Endothelial cell of umbilical vein (primary cell): ENCODE measurements around the gene CTDP1. TPM values are rescaled to one million over a fixed set of nuclear protein-coding genes. Genes with fewer than 3 reads are reported as not detected.
"Not testable (repeated sequence)": the region's sequence is repeated elsewhere in the genome, so short reads cannot be mapped to it uniquely, and the experiment has no call there.

Experiments used
- BruUV-seq: library from RNA; stranded (reverse); fragments of 400-500 nt; replicated peaks from 2 replicates; lab custom pipeline; 2021; lab: Mats Ljungman, UMichigan
- CTCF ChIA-PET: fragments of 300-600, 350-600 bp; sonication (Branson Sonifier 250); formaldehyde crosslinking; loops from one replicate; lab custom pipeline; 2021; ENCODE audit warnings: antibody characterized with exemption, inconsistent platforms; lab: Charles Lee
- POLR2A ChIA-PET: fragments of 300-600, 350-600 bp; sonication (Branson Sonifier 250); formaldehyde crosslinking; loops from one replicate; lab custom pipeline; 2021; ENCODE audit warnings: antibody characterized with exemption, inconsistent platforms; lab: Charles Lee
- DNase-seq: peaks from one replicate; pipeline ENCODE4 v3.0.0-alpha.2; 2011; ENCODE audit warnings: low read depth, low spot score
- FAIRE-seq: peaks from 2 replicates; lab custom pipeline; 2011; peaks lifted over from hg19 to GRCh38; lab: Jason Lieb, UNC
- H2AFZ ChIP-seq: 2 replicates; pipeline ENCODE4 v1.6.0; 2012; ENCODE audit warnings: low read depth, low read length, control low read depth, inconsistent platforms
- H3K27ac ChIP-seq: 2 replicates; pipeline ENCODE4 v1.5.1; 2011; ENCODE audit warnings: low read depth, mild to moderate bottlenecking, control low read depth, low read length, moderate library complexity; ENCODE audit not compliant: insufficient read depth
- H3K27me3 ChIP-seq, 2 experiments: 2 replicates each; pipeline versions ENCODE4 v1.6.0 to v1.6.1; 2011; ENCODE audit warnings: low read length in 2 of 2, mixed read lengths in 1 of 2; ENCODE audit not compliant: control insufficient read depth in 2 of 2, insufficient read depth in 2 of 2
- H3K36me3 ChIP-seq, 2 experiments: 2 replicates in 1 of 2; 3 replicates in 1 of 2; pipeline ENCODE4 v1.5.1; 2011; ENCODE audit warnings: low read length in 2 of 2, mild to moderate bottlenecking in 1 of 2, moderate library complexity in 1 of 2; ENCODE audit not compliant: control insufficient read depth in 2 of 2, insufficient read depth in 2 of 2; ENCODE audit errors: extremely low read depth in 1 of 2
- H3K4me1 ChIP-seq: 3 replicates; pipeline ENCODE4 v1.5.1; 2011; ENCODE audit warnings: mild to moderate bottlenecking, low read length; ENCODE audit not compliant: control insufficient read depth, insufficient read depth; ENCODE audit errors: extremely low read depth
- H3K4me2 ChIP-seq: 2 replicates; pipeline ENCODE4 v1.6.1; 2011; ENCODE audit warnings: low read length, control low read depth, mixed read lengths; ENCODE audit not compliant: insufficient read depth
- H3K4me3 ChIP-seq, 3 experiments: fragments of 200-600 bp in 1 of 3; sonication (generic), shearing (Covaris generic) in 1 of 3; replicated peaks in 1 of 3; 2 replicates each; pipeline ENCODE4 v1.5.1; 2011 to 2016; ENCODE audit warnings: control low read depth in 3 of 3, low read length in 3 of 3, mild to moderate bottlenecking in 2 of 3, inconsistent platforms in 1 of 3, low read depth in 1 of 3, moderate library complexity in 1 of 3; ENCODE audit not compliant: insufficient read depth in 1 of 3
- H3K79me2 ChIP-seq: 2 replicates; pipeline ENCODE4 v1.6.0; 2012; ENCODE audit warnings: low read length, inconsistent platforms; ENCODE audit not compliant: control insufficient read depth, insufficient read depth
- H3K9ac ChIP-seq: replicated peaks from 2 replicates; pipeline ENCODE3; 2011; ENCODE audit warnings: low read length, control low read depth; ENCODE audit not compliant: insufficient read depth; ENCODE audit errors: extremely low read depth
- H3K9me1 ChIP-seq: replicated peaks from 3 replicates; pipeline ENCODE4 v1.6.0; 2011; ENCODE audit warnings: mild to moderate bottlenecking, low read length; ENCODE audit not compliant: control insufficient read depth, insufficient read depth; ENCODE audit errors: extremely low read depth
- H3K9me3 ChIP-seq: replicated peaks from 2 replicates; pipeline ENCODE4 v1.5.1; 2012; ENCODE audit warnings: low read length, inconsistent platforms; ENCODE audit not compliant: control insufficient read depth, insufficient read depth
- H4K20me1 ChIP-seq: replicated peaks from 2 replicates; pipeline ENCODE3; 2011; ENCODE audit warnings: mild to moderate bottlenecking, low read length; ENCODE audit not compliant: control insufficient read depth, insufficient read depth; ENCODE audit errors: extremely low read depth
- EZH2 ChIP-seq: IDR thresholded peaks from 2 replicates; pipeline ENCODE4 v1.6.1; 2012; ENCODE audit warnings: borderline replicate concordance, low read depth, mild to moderate bottlenecking, moderate library complexity, low read length, inconsistent platforms; ENCODE audit not compliant: severe bottlenecking
- FOS ChIP-seq: IDR thresholded peaks from 2 replicates; pipeline ENCODE4 v1.6.1; 2011; ENCODE audit warnings: mild to moderate bottlenecking, low read length, moderate library complexity, borderline replicate concordance; ENCODE audit not compliant: insufficient read depth
- GATA2 ChIP-seq: IDR thresholded peaks from 2 replicates; pipeline ENCODE4 v1.7.0; 2011; ENCODE audit warnings: low read depth, mild to moderate bottlenecking, moderate library complexity, mixed read lengths, low read length; ENCODE audit not compliant: insufficient read length, insufficient read depth
- JUN ChIP-seq: IDR thresholded peaks from 2 replicates; pipeline ENCODE4 v1.6.1; 2011; ENCODE audit warnings: borderline replicate concordance, low read depth; ENCODE audit not compliant: insufficient read length, insufficient read depth
- MYC ChIP-seq: IDR thresholded peaks from one replicate; pipeline ENCODE4 v1.6.1; 2011; ENCODE audit warnings: mild to moderate bottlenecking, low read depth, low read length
- POLR2A ChIP-seq: IDR thresholded peaks from 2 replicates; pipeline ENCODE4 v1.6.1; 2012; ENCODE audit warnings: low read depth, mild to moderate bottlenecking, control low read depth, low read length
- POLR2AphosphoS5 ChIP-seq: IDR thresholded peaks from 2 replicates; pipeline ENCODE4 v1.6.1; 2012; ENCODE audit warnings: low read depth, mild to moderate bottlenecking, control low read depth, low read length, moderate library complexity; ENCODE audit not compliant: insufficient read depth
- dilution Hi-C: fragments of 300-500 bp; cut with MboI; formaldehyde crosslinking; loops from one replicate; pipeline ENCODE4 v1.15.0; 2019; ENCODE audit warnings: low sequenced_read_pairs; ENCODE audit not compliant: extremely low pct_ligation_motif_present
- intact Hi-C: fragments of 100-400 bp; cut with micrococcal nuclease; formaldehyde crosslinking; loops from one replicate; pipeline ENCODE4 v1.10.0; 2022
- polyA plus RNA-seq, 4 experiments: library from polyadenylated mRNA; depleted of rRNA in 3 of 4; stranded (reverse) in 3 of 4; unstranded in 1 of 4; fragments of >200 nt; gene quantifications; 2 replicates each; pipeline versions ENCODE4 v1.2.1 to v1.2.3, GENCODE V29; 2011 to 2012; ENCODE audit warnings: missing spikeins in 1 of 4
- total RNA-seq: library from RNA; stranded (reverse); gene quantifications from 2 replicates; pipeline ENCODE4 v1.2.3, GENCODE V29; 2021
- TF ChIP-seq, protein P1 (sequence below): IDR thresholded peaks from 2 replicates; pipeline ENCODE4 v1.6.1; 2011; ENCODE audit not compliant: insufficient read depth, insufficient read length
- TF ChIP-seq, protein P2 (sequence below), 2 donors: IDR thresholded peaks; 1 replicate in 1 of 2; 2 replicates in 1 of 2; pipeline ENCODE4 v1.5.1; 2011; ENCODE audit warnings: low read length in 2 of 2, mild to moderate bottlenecking in 2 of 2, moderate library complexity in 2 of 2, control low read depth in 1 of 2, inconsistent platforms in 1 of 2, low read depth in 1 of 2; ENCODE audit not compliant: insufficient read depth in 1 of 2; ENCODE audit errors: extremely low read depth in 1 of 2

The CTDP1 gene
- total and polyA plus RNA-seq, 2 donors (not counting 3 experiments of a cell fraction or from before 2014, with no cell fraction given) = 15.3 to 27.6 TPM

DNA sequence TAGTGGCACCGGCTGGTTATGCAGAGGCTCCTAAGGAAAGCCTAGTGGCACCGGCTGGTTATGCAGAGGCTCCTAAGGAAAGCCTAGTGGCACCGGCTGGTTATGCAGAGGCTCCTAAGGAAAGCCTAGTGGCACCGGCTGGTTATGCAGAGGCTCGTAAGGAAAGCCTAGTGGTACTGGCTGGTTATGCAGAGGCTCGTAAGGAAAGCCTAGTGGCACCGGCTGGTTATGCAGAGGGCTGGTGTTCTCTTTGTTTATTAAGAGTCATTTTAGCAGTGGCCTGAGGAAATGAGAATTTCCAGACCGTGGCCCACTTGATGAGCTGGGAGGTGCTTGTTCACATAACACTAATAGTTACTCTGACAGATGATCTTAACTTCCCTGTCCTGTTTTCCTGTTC, 73.3 kb downstream of the CTDP1 start:
- FAIRE-seq, H3K27ac ChIP-seq, dilution Hi-C loops, H4K20me1 ChIP-seq, DNase-seq, H3K9me1 ChIP-seq, CTCF ChIA-PET, H3K4me1 ChIP-seq, intact Hi-C loops, POLR2A ChIA-PET, H3K4me2 ChIP-seq, H3K9me3 ChIP-seq, H3K79me2 ChIP-seq, H3K9ac ChIP-seq, H3K27me3 ChIP-seq, BruUV-seq, H3K36me3 ChIP-seq, H2AFZ ChIP-seq, H3K4me3 ChIP-seq: not testable (repeated sequence)

DNA sequence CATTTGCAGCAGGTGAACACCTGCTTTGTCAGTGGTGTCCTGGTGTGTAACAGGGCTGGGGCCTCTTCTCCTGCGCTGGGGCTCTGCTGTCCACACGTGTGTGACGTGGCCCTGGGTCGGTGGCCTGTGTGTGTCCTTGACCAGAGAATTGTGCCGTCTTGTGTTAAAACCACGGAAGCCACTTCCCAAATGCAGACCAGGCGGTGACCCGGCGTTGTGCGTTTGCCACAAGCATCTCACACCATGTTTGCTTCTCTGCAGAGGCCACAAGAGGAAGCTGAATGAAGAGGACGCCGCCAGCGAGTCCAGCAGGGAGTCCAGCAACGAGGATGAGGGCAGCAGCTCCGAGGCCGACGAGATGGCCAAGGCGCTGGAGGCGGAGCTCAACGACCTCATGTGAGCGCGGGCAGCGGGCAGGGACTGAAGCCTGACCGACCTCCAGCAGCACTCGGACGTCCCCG, 73.8 kb downstream of the CTDP1 start:
- no peak overlapping the region for H3K9ac ChIP-seq
- no peak overlapping the region for H2AFZ ChIP-seq
- H3K4me1 ChIP-seq = no peaks in the 10 kb centered on the region
- dilution Hi-C loops = no loop called here
- no peaks in the 10 kb centered on the region for H3K9me3 ChIP-seq
- POLR2A ChIA-PET = no interaction called here
- intact Hi-C loops = no loop called here
- TF ChIP-seq FOS (no peak), GATA2 (no peak), MYC (no peak), POLR2A (no peak), EZH2 (no peak), POLR2AphosphoS5 (no peak), JUN (no peak)
- TF ChIP-seq, protein P1, sequence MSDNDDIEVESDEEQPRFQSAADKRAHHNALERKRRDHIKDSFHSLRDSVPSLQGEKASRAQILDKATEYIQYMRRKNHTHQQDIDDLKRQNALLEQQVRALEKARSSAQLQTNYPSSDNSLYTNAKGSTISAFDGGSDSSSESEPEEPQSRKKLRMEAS = no peak
- TF ChIP-seq, protein P2, sequence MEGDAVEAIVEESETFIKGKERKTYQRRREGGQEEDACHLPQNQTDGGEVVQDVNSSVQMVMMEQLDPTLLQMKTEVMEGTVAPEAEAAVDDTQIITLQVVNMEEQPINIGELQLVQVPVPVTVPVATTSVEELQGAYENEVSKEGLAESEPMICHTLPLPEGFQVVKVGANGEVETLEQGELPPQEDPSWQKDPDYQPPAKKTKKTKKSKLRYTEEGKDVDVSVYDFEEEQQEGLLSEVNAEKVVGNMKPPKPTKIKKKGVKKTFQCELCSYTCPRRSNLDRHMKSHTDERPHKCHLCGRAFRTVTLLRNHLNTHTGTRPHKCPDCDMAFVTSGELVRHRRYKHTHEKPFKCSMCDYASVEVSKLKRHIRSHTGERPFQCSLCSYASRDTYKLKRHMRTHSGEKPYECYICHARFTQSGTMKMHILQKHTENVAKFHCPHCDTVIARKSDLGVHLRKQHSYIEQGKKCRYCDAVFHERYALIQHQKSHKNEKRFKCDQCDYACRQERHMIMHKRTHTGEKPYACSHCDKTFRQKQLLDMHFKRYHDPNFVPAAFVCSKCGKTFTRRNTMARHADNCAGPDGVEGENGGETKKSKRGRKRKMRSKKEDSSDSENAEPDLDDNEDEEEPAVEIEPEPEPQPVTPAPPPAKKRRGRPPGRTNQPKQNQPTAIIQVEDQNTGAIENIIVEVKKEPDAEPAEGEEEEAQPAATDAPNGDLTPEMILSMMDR (IDR thresholded peaks at IDR 0.05; ENCODE audit: extremely low read depth in 1 of 2, insufficient read depth in 1 of 2, low read depth in 1 of 2, low read length in 2 of 2) = no peak
- H3K36me3 ChIP-seq = peaks cover 0 to 6% of the 10 kb centered on the region in 2 experiments
- H3K27me3 ChIP-seq = no peaks in the 10 kb centered on the region
- H4K20me1 ChIP-seq = no peaks in the 10 kb centered on the region
- CTCF ChIA-PET = no interaction called here
- no peak overlapping the region for H3K27ac ChIP-seq
- FAIRE-seq = no peak
- DNase-seq = no peak
- no TSS peak for BruUV-seq
- no peaks in the 10 kb centered on the region for H3K79me2 ChIP-seq
- no peak overlapping the region for H3K4me2 ChIP-seq
- H3K9me1 ChIP-seq = no peaks in the 10 kb centered on the region
- no peak overlapping the region for H3K4me3 ChIP-seq
